ENCODE data around the gene CSTF2.

Gene CSTF2

GRCh38 chrX:100883654-100884053 lies 63.5 kb downstream of the CSTF2 start:
- TF ChIP-seq MAX (IDR thresholded peaks at IDR 0.05) (no peak), TEAD4 (IDR thresholded peaks at IDR 0.05) (no peak), CEBPB (IDR thresholded peaks at IDR 0.05) (no peak), USF1 (IDR thresholded peaks at IDR 0.05) (no peak), YY1 (IDR thresholded peaks at IDR 0.05; ENCODE audit: low read depth) (no peak), NFIC (IDR thresholded peaks at IDR 0.05) (no peak), TAF1 (IDR thresholded peaks at IDR 0.05; ENCODE audit: low read depth) (no peak), EGR1 (IDR thresholded peaks at IDR 0.05) (no peak), FOXM1 (IDR thresholded peaks at IDR 0.05; ENCODE audit: borderline replicate concordance, low read depth) (no peak), EP300 (IDR thresholded peaks at IDR 0.05; ENCODE audit: borderline replicate concordance) (no peak), TCF12 (IDR thresholded peaks at IDR 0.05; ENCODE audit: low read depth) (no peak), REST (IDR thresholded peaks at IDR 0.05; ENCODE audit: low read depth) (no peak)

All from Ishikawa (cell line).